LNCaP clone FGC (cell line): ENCODE results near the gene NVL.
A peak's percentile ranks its signal among the peaks of the same experiment; 100 is the strongest.
"Not testable (repeated sequence)": the region's sequence is repeated elsewhere in the genome, so short reads cannot be mapped to it uniquely, and the experiment has no call there.

Source experiments
- DNase-seq: peaks from one replicate; pipeline ENCODE4 v3.0.0-alpha.2; 2011; ENCODE audit warnings: low read depth
- H3K4me3 ChIP-seq: 2 replicates; pipeline ENCODE4 v1.5.1; 2011; ENCODE audit warnings: mild to moderate bottlenecking, low read depth, low read length, control low read depth
- TF ChIP-seq, protein P1 (sequence below): IDR thresholded peaks from 2 replicates; pipeline ENCODE4 v1.5.1; 2012; ENCODE audit warnings: mild to moderate bottlenecking; ENCODE audit not compliant: control insufficient read depth, insufficient read depth; ENCODE audit errors: extremely low read depth

NVL gene

DNA sequence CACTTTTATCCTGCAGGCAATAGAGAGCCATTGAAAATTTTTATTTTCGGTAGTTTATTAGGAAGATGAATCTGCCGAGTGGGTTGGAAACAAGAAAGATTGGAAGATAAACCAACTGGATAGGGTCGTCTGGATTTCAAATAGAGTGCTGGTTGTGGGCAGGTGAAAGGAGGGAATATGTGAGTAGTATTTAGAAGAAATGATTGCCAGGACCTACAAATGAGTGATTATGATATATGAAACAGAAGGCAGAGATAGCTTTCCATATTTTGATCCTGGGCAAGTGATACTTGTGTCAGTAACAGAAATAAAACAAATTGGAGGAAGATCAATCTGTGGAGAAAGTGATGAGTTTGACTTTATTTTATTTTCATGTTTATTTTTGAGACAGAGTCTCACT is 29.2 kb upstream of the NVL start:
- TF ChIP-seq, protein P1, sequence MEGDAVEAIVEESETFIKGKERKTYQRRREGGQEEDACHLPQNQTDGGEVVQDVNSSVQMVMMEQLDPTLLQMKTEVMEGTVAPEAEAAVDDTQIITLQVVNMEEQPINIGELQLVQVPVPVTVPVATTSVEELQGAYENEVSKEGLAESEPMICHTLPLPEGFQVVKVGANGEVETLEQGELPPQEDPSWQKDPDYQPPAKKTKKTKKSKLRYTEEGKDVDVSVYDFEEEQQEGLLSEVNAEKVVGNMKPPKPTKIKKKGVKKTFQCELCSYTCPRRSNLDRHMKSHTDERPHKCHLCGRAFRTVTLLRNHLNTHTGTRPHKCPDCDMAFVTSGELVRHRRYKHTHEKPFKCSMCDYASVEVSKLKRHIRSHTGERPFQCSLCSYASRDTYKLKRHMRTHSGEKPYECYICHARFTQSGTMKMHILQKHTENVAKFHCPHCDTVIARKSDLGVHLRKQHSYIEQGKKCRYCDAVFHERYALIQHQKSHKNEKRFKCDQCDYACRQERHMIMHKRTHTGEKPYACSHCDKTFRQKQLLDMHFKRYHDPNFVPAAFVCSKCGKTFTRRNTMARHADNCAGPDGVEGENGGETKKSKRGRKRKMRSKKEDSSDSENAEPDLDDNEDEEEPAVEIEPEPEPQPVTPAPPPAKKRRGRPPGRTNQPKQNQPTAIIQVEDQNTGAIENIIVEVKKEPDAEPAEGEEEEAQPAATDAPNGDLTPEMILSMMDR: no peak
- H3K4me3 ChIP-seq: no peak overlapping the region
- DNase-seq: no peak

- H3K4me3 ChIP-seq: peak overlapping the region; percentile 69
- DNase-seq: no peak
These were observed 28.3 kb upstream of the NVL start for GRCh38 chr1:224358237-224358636.

DNA sequence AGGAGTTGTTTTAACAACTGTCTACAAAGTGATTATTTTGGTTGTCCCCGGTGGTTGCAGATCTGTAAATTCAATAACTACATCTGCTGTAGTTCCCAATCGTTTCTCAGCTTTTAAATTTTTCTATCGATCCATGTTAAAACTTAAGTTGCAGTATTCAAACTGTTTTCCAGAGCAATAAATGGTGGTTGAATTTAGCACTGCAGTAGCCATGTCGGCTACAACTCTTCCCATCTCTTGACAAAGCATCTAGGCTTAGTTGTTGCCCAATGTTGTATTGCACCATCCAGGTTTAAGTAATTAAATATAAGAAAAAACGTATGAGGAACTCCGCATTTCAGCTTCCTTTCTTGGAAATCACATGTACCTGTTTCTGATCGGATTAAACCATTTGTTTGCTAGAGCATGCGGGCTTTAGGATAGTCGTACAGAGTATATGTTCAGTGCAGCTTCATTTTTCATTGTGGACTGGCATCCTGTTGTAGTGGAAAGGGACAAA is 27.7 kb upstream of the NVL start:
- H3K4me3 ChIP-seq: peak overlapping the region; percentile 69
- no peak for DNase-seq
- TF ChIP-seq, protein P1: no peak

More at GRCh38 chr1:224358237-224358636, 28.3 kb upstream of the NVL start:
- TF ChIP-seq, protein P1: no peak

- TF ChIP-seq, protein P1: no peak
- H3K4me3 ChIP-seq: peak within 1 kb of the TSS; percentile 69
- DNase-seq: peak; percentile 88
These were observed 27.0 kb upstream of the NVL start, which contains the start of gene CNIH4 for GRCh38 chr1:224356685-224357625. CNIH4 (plus strand) TSS chr1:224356879; CDS start chr1:224356925, 46 bp downstream.

DNA sequence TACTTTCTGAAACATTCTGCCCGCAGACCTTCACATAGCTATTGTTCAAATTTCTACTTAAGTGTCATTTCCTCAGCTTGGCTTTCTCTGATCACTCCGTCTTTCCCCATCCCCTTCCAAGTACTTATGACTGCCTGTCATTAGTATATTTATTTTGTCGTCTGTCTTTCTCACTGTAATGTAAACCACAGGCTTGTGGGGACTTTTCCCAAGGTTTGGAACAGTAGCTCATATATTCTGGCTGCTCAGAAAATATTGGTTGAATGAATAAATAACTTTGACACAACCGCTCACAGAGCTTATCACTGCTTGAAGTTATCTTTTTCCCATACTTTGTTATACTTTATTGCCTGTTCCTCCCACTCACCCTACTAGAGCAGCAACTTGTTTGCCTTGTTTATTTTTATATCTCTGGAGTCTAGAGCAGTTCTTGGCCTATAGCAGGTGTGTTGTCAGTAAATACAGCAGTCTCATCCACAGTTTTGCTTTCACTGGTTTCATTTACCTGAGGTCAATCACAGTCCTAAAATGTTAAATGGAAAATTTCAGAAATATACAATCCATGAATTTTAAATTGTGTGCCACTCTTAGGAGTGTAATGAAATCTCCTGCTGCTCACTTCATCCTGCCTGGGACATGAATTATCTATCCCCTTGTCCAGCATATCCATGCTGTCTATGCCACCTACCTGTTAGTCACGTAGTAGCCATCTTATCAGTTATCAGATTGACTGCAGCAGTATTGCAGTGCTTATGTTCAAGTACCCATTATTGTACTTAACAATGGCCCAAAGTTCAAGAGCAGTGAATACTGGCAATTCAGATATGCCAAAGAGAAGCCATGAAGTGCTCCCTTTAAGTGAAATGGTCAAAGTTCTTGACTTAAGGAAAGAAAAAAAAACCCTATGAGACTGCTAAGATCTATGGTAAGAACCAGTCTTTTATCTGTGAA is 24.3 kb upstream of the NVL start:
- no peak overlapping the region for H3K4me3 ChIP-seq
- TF ChIP-seq, protein P1: no peak
- no peak for DNase-seq

GRCh38 chr1:224352436-224353085 is 22.6 kb upstream of the NVL start:
- not testable (repeated sequence) for H3K4me3 ChIP-seq, DNase-seq

DNA sequence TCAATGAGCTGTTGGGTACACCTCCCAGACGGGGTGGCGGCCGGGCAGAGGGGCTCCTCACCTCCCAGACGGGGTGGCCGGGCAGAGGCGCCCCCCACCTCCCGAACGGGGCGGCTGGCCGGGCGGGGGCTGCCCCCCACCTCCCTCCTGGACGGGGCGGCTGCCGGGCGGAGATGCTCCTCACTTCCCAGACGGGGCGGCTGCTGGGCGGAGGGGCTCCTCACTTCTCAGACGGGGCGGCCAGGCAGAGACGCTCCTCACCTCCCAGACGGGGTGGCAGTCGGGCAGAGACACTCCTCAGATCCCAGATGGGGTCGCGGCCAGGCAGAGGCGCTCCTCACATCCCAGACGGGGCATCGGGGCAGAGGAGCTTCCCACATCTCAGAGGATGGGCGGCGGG is 19.7 kb upstream of the NVL start:
- not testable (repeated sequence) for H3K4me3 ChIP-seq, DNase-seq
